Smooth muscle cell (in vitro differentiated cells): Measurements from ENCODE around the gene CD55. TPM values are rescaled to one million over a fixed set of nuclear protein-coding genes. Genes with fewer than 3 reads are reported as not detected.

Experiments
- polyA plus RNA-seq: library from polyadenylated mRNA; unstranded; fragments of >200 nt; fragmentation: Nextera tagmentation; extraction: Ambion mirVana; gene quantifications from 2 replicates; pipeline ENCODE4 v1.2.1, GENCODE V29; 2016
- total RNA-seq: library from RNA; depleted of rRNA; stranded (reverse); fragments of >200 nt; gene quantifications from 2 replicates; pipeline ENCODE4 v1.2.3, GENCODE V29; 2014

Gene CD55
- total and polyA plus RNA-seq, 2 experiments from 2014 or later, result 23.9 to 46.5 TPM

Other genes starting within 250 kb of the CD55 start
- 0.99 and 1.2 TPM in 2 replicates for gene C4BPB, start 232.8 kb upstream of the CD55 start, total RNA-seq
- gene C4BPB, start 232.8 kb upstream of the CD55 start, polyA plus RNA-seq, result 0.60 and 1.00 TPM in 2 replicates
- gene C4BPA, start 217.4 kb upstream of the CD55 start, total RNA-seq, result not detected in 2 replicates
- not detected in 2 replicates for gene C4BPA, start 217.4 kb upstream of the CD55 start, polyA plus RNA-seq
- gene CR2, start 132.7 kb downstream of the CD55 start, total RNA-seq, result 0.04 TPM in 1 of 2 replicates, not detected in the other
- gene CR2, start 132.7 kb downstream of the CD55 start, polyA plus RNA-seq, result not detected in 2 replicates
- 0.04 TPM in 1 of 2 replicates, not detected in the other for gene CR1, start 174.5 kb downstream of the CD55 start, total RNA-seq
- gene CR1, start 174.5 kb downstream of the CD55 start, polyA plus RNA-seq, result 0.25 TPM in 1 of 2 replicates, not detected in the other